Uterus (tissue), 2 donors: ENCODE data around the gene PRR33.

Experiments
- CTCF ChIP-seq, 4 experiments: fragments of 200-600 bp in 2 of 4; fragments of 450-650 bp in 2 of 4; sonication (generic) in 2 of 4; IDR thresholded peaks; one replicate each; pipeline ENCODE4 v1.5.1; 2016 to 2019; ENCODE audit warnings: antibody characterized with exemption in 4 of 4, mild to moderate bottlenecking in 2 of 4, moderate library complexity in 1 of 4
- POLR2A ChIP-seq, 2 donors: fragments of 450-650 bp; IDR thresholded peaks; one replicate each; pipeline ENCODE4 v1.6.1; 2016; ENCODE audit warnings: antibody characterized with exemption in 2 of 2, mild to moderate bottlenecking in 1 of 2, moderate library complexity in 1 of 2

- TF ChIP-seq POLR2A (IDR thresholded peaks at IDR 0.05) (no peak), CTCF (IDR thresholded peaks at IDR 0.05) (no peak)
Observed at GRCh38 chr11:1868056-1868635, 23.5 kb downstream of the PRR33 start.
